IMR-90 (cell line): ENCODE data around the gene ANKRD44. TPM values are rescaled to one million over a fixed set of nuclear protein-coding genes. Genes with fewer than 3 reads are reported as not detected.

Experiments used
- ATAC-seq: fragments of 200-7000 bp; cut with Tn5 transposase; 2 replicates; pipeline ENCODE4 v1.9.1; 2020; ENCODE audit warnings: low read depth, mild to moderate bottlenecking, moderate library complexity
- BruUV-seq: library from RNA; stranded (reverse); fragments of 400-500 nt; replicated peaks from 2 replicates; lab custom pipeline; 2021; lab: Mats Ljungman, UMichigan
- CTCF ChIA-PET: fragments of 300-600 bp; formaldehyde crosslinking; extraction: SDS; loops from one replicate; lab custom pipeline; 2021; ENCODE audit warnings: antibody characterized with exemption; lab: Yijun Ruan, JAX
- POLR2A ChIA-PET: fragments of 300-600 bp; sonication (Branson Sonifier 250); formaldehyde crosslinking; loops from one replicate; lab custom pipeline; 2022; ENCODE audit warnings: antibody characterized with exemption; ENCODE audit not compliant: unreplicated experiment; lab: Charles Lee
- DNase-seq: peaks from one replicate; pipeline ENCODE4 v3.0.0; 2013
- H2AFZ ChIP-seq: replicated peaks from 2 replicates; pipeline ENCODE3; 2013; ENCODE audit warnings: low read length, mild to moderate bottlenecking; ENCODE audit not compliant: poor library complexity
- H2AK5ac ChIP-seq: 2 replicates; pipeline ENCODE4 v1.6.1; 2013; ENCODE audit warnings: low read depth, low read length, inconsistent platforms
- H2AK9ac ChIP-seq: replicated peaks from 2 replicates; pipeline ENCODE3; 2013; ENCODE audit warnings: mild to moderate bottlenecking, low read depth, low read length, moderate library complexity; ENCODE audit not compliant: poor library complexity
- H2BK120ac ChIP-seq: 2 replicates; pipeline ENCODE4 v1.6.1; 2013; ENCODE audit warnings: low read depth, low read length, inconsistent platforms
- H2BK15ac ChIP-seq: 3 replicates; pipeline ENCODE4 v1.6.1; 2013; ENCODE audit warnings: low read depth, low read length, inconsistent platforms
- H2BK20ac ChIP-seq: 2 replicates; pipeline ENCODE4 v1.6.1; 2013; ENCODE audit warnings: low read depth, mild to moderate bottlenecking, inconsistent platforms, low read length, moderate library complexity
- H2BK5ac ChIP-seq: 2 replicates; pipeline ENCODE4 v1.6.1; 2013; ENCODE audit warnings: mild to moderate bottlenecking, low read depth, low read length, inconsistent platforms; ENCODE audit not compliant: poor library complexity, severe bottlenecking
- H3K14ac ChIP-seq: replicated peaks from 2 replicates; pipeline ENCODE4 v1.6.1; 2013; ENCODE audit warnings: low read depth, low read length, inconsistent platforms
- H3K18ac ChIP-seq: 2 replicates; pipeline ENCODE4 v1.6.1; 2013; ENCODE audit warnings: low read depth, low read length, control low read depth
- H3K23ac ChIP-seq: 2 replicates; pipeline ENCODE4 v1.6.1; 2013; ENCODE audit warnings: low read depth, low read length, inconsistent platforms
- H3K27ac ChIP-seq: 2 replicates; pipeline ENCODE4 v1.5.1; 2013; ENCODE audit warnings: mild to moderate bottlenecking, control low read depth, low read length; ENCODE audit not compliant: insufficient read depth
- H3K27me3 ChIP-seq: 2 replicates; pipeline ENCODE4 v1.6.1; 2013; ENCODE audit warnings: low read length; ENCODE audit not compliant: control insufficient read depth, insufficient read depth
- H3K36me3 ChIP-seq: 2 replicates; pipeline ENCODE4 v1.6.1; 2013; ENCODE audit warnings: low read length, mixed read lengths; ENCODE audit not compliant: control insufficient read depth, insufficient read depth
- H3K4ac ChIP-seq: 2 replicates; pipeline ENCODE4 v1.6.1; 2013; ENCODE audit warnings: low read depth, low read length, inconsistent platforms
- H3K4me1 ChIP-seq: 2 replicates; pipeline ENCODE4 v1.6.1; 2013; ENCODE audit warnings: low read length, mixed read lengths; ENCODE audit not compliant: control insufficient read depth, insufficient read depth
- H3K4me2 ChIP-seq: 2 replicates; pipeline ENCODE4 v1.6.1; 2013; ENCODE audit warnings: low read depth, mild to moderate bottlenecking, control low read depth, low read length, moderate library complexity
- H3K4me3 ChIP-seq: 2 replicates; pipeline ENCODE4 v1.5.1; 2013; ENCODE audit warnings: low read depth, mild to moderate bottlenecking, control low read depth, low read length, moderate library complexity; ENCODE audit not compliant: insufficient read depth
- H3K56ac ChIP-seq: 2 replicates; pipeline ENCODE4 v1.6.1; 2013; ENCODE audit warnings: low read length, inconsistent platforms; ENCODE audit not compliant: insufficient read depth; ENCODE audit errors: extremely low read depth
- H3K79me1 ChIP-seq, 2 experiments: 2 replicates each; pipeline ENCODE4 v1.6.1; 2013; ENCODE audit warnings: low read length in 2 of 2, inconsistent platforms in 1 of 2, low read depth in 1 of 2
- H3K9ac ChIP-seq: 2 replicates; pipeline ENCODE4 v1.6.1; 2013; ENCODE audit warnings: low read depth, low read length, control low read depth
- H3K9me1 ChIP-seq: 2 replicates; pipeline ENCODE4 v1.6.1; 2013; ENCODE audit warnings: low read length, inconsistent platforms; ENCODE audit not compliant: insufficient read depth
- H3K9me3 ChIP-seq: 2 replicates; pipeline ENCODE4 v1.6.1; 2013; ENCODE audit warnings: low read length; ENCODE audit not compliant: control insufficient read depth, insufficient read depth
- H4K20me1 ChIP-seq: 2 replicates; pipeline ENCODE4 v1.6.1; 2013; ENCODE audit warnings: low read length, inconsistent platforms; ENCODE audit not compliant: insufficient read depth
- H4K5ac ChIP-seq: 2 replicates; pipeline ENCODE4 v1.6.1; 2013; ENCODE audit warnings: mild to moderate bottlenecking, low read depth, low read length, control low read depth
- H4K8ac ChIP-seq, 2 experiments: 2 replicates each; pipeline ENCODE4 v1.6.1; 2013; ENCODE audit warnings: low read depth in 2 of 2, low read length in 2 of 2, control low read depth in 1 of 2, inconsistent platforms in 1 of 2
- H4K91ac ChIP-seq: 2 replicates; pipeline ENCODE4 v1.6.1; 2013; ENCODE audit warnings: low read depth, low read length, inconsistent platforms; ENCODE audit not compliant: insufficient read depth
- FOS ChIP-seq: fragments of 150-350 bp; IDR thresholded peaks from 2 replicates; pipeline ENCODE4 v1.6.1; 2016; ENCODE audit warnings: low read depth, low read length
- MAFK ChIP-seq: IDR thresholded peaks from 2 replicates; pipeline ENCODE4 v1.6.1; 2012; ENCODE audit warnings: low read depth, low read length, improper control_type of control experiment
- WGBS, 2 experiments: methylation state at CpG; one replicate each; pipeline versions ENCODE4 v1.1.5 to v1.1.7; 2013; ENCODE audit warnings: missing lambda C conversion rate in 2 of 2; ENCODE audit not compliant: insufficient read length in 1 of 2; ENCODE audit errors: extremely low coverage in 2 of 2; 5-methylcytosine and 5-hydroxymethylcytosine counted together
- dilution Hi-C: fragments of 300-500 bp; cut with HindIII; formaldehyde crosslinking; loops from one replicate; pipeline ENCODE4 v1.14.3; 2018; ENCODE audit warnings: low sequenced_read_pairs; ENCODE audit not compliant: unreplicated experiment
- in situ Hi-C: fragments of 300-500 bp; cut with MboI; formaldehyde crosslinking; loops from 3 replicates; pipeline ENCODE4 v1.14.3; 2019; ENCODE audit warnings: low sequenced_read_pairs, inconsistent platforms, mixed read lengths
- intact Hi-C: fragments of 100-400 bp; cut with micrococcal nuclease; formaldehyde crosslinking; loops from 2 replicates; pipeline ENCODE4 v1.10.0; 2022
- polyA plus RNA-seq, 3 experiments: library from polyadenylated mRNA; depleted of rRNA; stranded (reverse); fragments of >200 nt; gene quantifications; 2 replicates each; pipeline ENCODE4 v1.2.3, GENCODE V29; 2012; ENCODE audit warnings: low replicate concordance in 1 of 3
- total RNA-seq: library from RNA; depleted of rRNA; stranded (reverse); fragments of >200 nt; gene quantifications from 2 replicates; pipeline ENCODE4 v1.2.3, GENCODE V29; 2012

ANKRD44 gene
- total and polyA plus RNA-seq, 2 of the 4 experiments (the other 2 are of a cell fraction) = 5.2 to 15.6 TPM

- Histone ChIP-seq H3K79me1 (no peaks in the 10 kb centered on the region), H3K18ac (peak overlapping the region; percentile 47; the same call in 1 of the 2 replicates), H3K14ac (no peak overlapping the region), H4K8ac (no peak overlapping the region), H3K56ac (no peak overlapping the region), H3K36me3 (no peaks in the 10 kb centered on the region), H3K4me1 (no peaks in the 10 kb centered on the region), H2AFZ (no peak overlapping the region), H3K9me3 (no peaks in the 10 kb centered on the region), H3K9ac (no peak overlapping the region), H3K4me2 (no peak overlapping the region), H3K9me1 (peaks cover 7% of the 10 kb centered on the region), H3K27ac (no peak overlapping the region), H3K4ac (no peak overlapping the region), H4K91ac (no peak overlapping the region), H2BK20ac (no peak overlapping the region; the same call in 1 of the 2 replicates), H3K23ac (no peak overlapping the region), H2BK15ac (no peak overlapping the region), H2BK5ac (no peak overlapping the region), H3K27me3 (no peaks in the 10 kb centered on the region), H2AK9ac (no peak overlapping the region), H4K20me1 (no peaks in the 10 kb centered on the region), H2BK120ac (no peak overlapping the region), H2AK5ac (no peak overlapping the region), H3K4me3 (no peak overlapping the region), H4K5ac (no peak overlapping the region)
- in situ Hi-C loops (no loop called here), dilution Hi-C loops (no loop called here), intact Hi-C loops (no loop called here)
- POLR2A ChIA-PET = no interaction called here
- TF ChIP-seq MAFK (no peak), FOS (no peak)
- CTCF ChIA-PET = interaction anchor here (0.9 kb wide), 1 partner anchor 180 kb away, joined by 3 read pairs; no protein-coding TSS in a partner anchor
- no TSS peak for BruUV-seq
- ATAC-seq (no peak), DNase-seq (no peak)
- WGBS, 2 experiments = 80% methylated on average over 1 of the region's 4 CpGs; no CpG with 5 or more reads in 1 of the 2 experiments
Measured at GRCh38 chr2:197131558-197131855, 179.1 kb downstream of the ANKRD44 start.
